ACC112 (cell line): ENCODE measurements around the gene KITLG.
"Not testable (repeated sequence)": the region's sequence is repeated elsewhere in the genome, so short reads cannot be mapped to it uniquely, and the experiment has no call there.

ENCODE experiments used
- H2AFZ ChIP-seq: fragments of 200-600 bp; sonication (generic); one replicate; pipeline ENCODE4 v1.6.0; 2017; ENCODE audit warnings: antibody characterized with exemption, low read length; ENCODE audit not compliant: unreplicated experiment
- H3K27ac ChIP-seq: fragments of 200-600 bp; sonication (generic); 2 replicates; pipeline ENCODE4 v1.5.1; 2014; ENCODE audit warnings: low read depth, mild to moderate bottlenecking, antibody characterized with exemption, low read length, moderate library complexity
- H3K27me3 ChIP-seq: fragments of 200-600 bp; sonication (generic); 2 replicates; pipeline ENCODE4 v1.6.1; 2014; ENCODE audit warnings: mild to moderate bottlenecking, antibody characterized with exemption, low read length, moderate library complexity, mixed read lengths; ENCODE audit not compliant: insufficient read depth
- H3K36me3 ChIP-seq: fragments of 200-600 bp; sonication (generic); 2 replicates; pipeline ENCODE4 v1.6.1; 2016; ENCODE audit warnings: mild to moderate bottlenecking, antibody characterized with exemption, low read length, moderate library complexity, mixed read lengths; ENCODE audit not compliant: insufficient read depth
- H3K4me1 ChIP-seq: fragments of 200-600 bp; sonication (generic); one replicate; pipeline ENCODE4 v1.6.1; 2016; ENCODE audit warnings: low read length, mixed read lengths; ENCODE audit not compliant: insufficient read depth, unreplicated experiment, control insufficient read depth
- H3K4me3 ChIP-seq: fragments of 200-600 bp; sonication (generic); 2 replicates; pipeline ENCODE4 v1.5.1; 2014; ENCODE audit warnings: mild to moderate bottlenecking, low read depth, low read length
- H3K79me2 ChIP-seq: fragments of 200-600 bp; sonication (generic); one replicate; pipeline ENCODE4 v1.6.0; 2016; ENCODE audit warnings: low read length; ENCODE audit not compliant: control insufficient read depth, unreplicated experiment, insufficient read depth

KITLG gene

GRCh38 chr12:88559772-88560171, 20.5 kb downstream of the KITLG start:
- Histone ChIP-seq H3K79me2 (peaks cover 35% of the 10 kb centered on the region), H3K27me3 (no peaks in the 10 kb centered on the region), H2AFZ (no peak overlapping the region), H3K27ac (no peak overlapping the region), H3K36me3 (no peaks in the 10 kb centered on the region), H3K4me3 (no peak overlapping the region), H3K4me1 (peaks cover 31% of the 10 kb centered on the region)

GRCh38 chr12:88559199-88559598, 21.1 kb downstream of the KITLG start:
- Histone ChIP-seq H3K4me1 (peaks cover 31% of the 10 kb centered on the region), H3K27ac (no peak overlapping the region)

GRCh38 chr12:88558340-88558867, 21.9 kb downstream of the KITLG start:
- no peak overlapping the region for H3K4me3 ChIP-seq
- peaks cover 31% of the 10 kb centered on the region for H3K4me1 ChIP-seq
- H3K79me2 ChIP-seq = peaks cover 29% of the 10 kb centered on the region
- no peaks in the 10 kb centered on the region for H3K36me3 ChIP-seq
- H3K27me3 ChIP-seq = no peaks in the 10 kb centered on the region
- H2AFZ ChIP-seq = no peak overlapping the region
- H3K27ac ChIP-seq = no peak overlapping the region

More at GRCh38 chr12:88559199-88559598, 21.1 kb downstream of the KITLG start:
- Histone ChIP-seq H3K27me3 (no peaks in the 10 kb centered on the region), H3K79me2 (peaks cover 32% of the 10 kb centered on the region), H3K36me3 (no peaks in the 10 kb centered on the region), H2AFZ (no peak overlapping the region), H3K4me3 (no peak overlapping the region)

- H3K27me3 ChIP-seq = no peaks in the 10 kb centered on the region
- H3K27ac ChIP-seq = no peak overlapping the region
- peaks cover 25% of the 10 kb centered on the region for H3K79me2 ChIP-seq
- no peak overlapping the region for H3K4me3 ChIP-seq
- H3K4me1 ChIP-seq = peaks cover 36% of the 10 kb centered on the region
- H3K36me3 ChIP-seq = no peaks in the 10 kb centered on the region
- no peak overlapping the region for H2AFZ ChIP-seq
Measured at GRCh38 chr12:88556213-88556774, 24.0 kb downstream of the KITLG start.

GRCh38 chr12:88553941-88554658, 26.2 kb downstream of the KITLG start:
- Histone ChIP-seq H3K36me3 (no peaks in the 10 kb centered on the region), H3K4me1 (peaks cover 36% of the 10 kb centered on the region), H2AFZ (no peak overlapping the region), H3K27ac (peak overlapping the region; percentile 80), H3K79me2 (peaks cover 31% of the 10 kb centered on the region), H3K4me3 (peak overlapping the region; percentile 19), H3K27me3 (no peaks in the 10 kb centered on the region)

- Histone ChIP-seq H3K27ac (peak overlapping the region; percentile 80), H3K36me3 (no peaks in the 10 kb centered on the region), H3K79me2 (peaks cover 42% of the 10 kb centered on the region), H2AFZ (no peak overlapping the region), H3K27me3 (no peaks in the 10 kb centered on the region), H3K4me1 (peaks cover 39% of the 10 kb centered on the region), H3K4me3 (0 out of 2 replicates have a peak overlapping the region, but pooled peaks have one; percentile 1)
Measured at GRCh38 chr12:88552610-88553079, 27.6 kb downstream of the KITLG start.

- peaks cover 56% of the 10 kb centered on the region for H3K4me1 ChIP-seq
- peaks cover 3% of the 10 kb centered on the region; the same call in 1 of the 2 replicates for H3K36me3 ChIP-seq
- no peak overlapping the region for H3K27ac ChIP-seq
- H3K4me3 ChIP-seq = no peak overlapping the region
- no peak overlapping the region for H2AFZ ChIP-seq
- H3K27me3 ChIP-seq = no peaks in the 10 kb centered on the region
- H3K79me2 ChIP-seq = peaks cover 39% of the 10 kb centered on the region
Measured at GRCh38 chr12:88549929-88550328, 30.3 kb downstream of the KITLG start.

GRCh38 chr12:88547949-88548348, 32.3 kb downstream of the KITLG start:
- not testable (repeated sequence) for H3K27me3 ChIP-seq, H3K27ac ChIP-seq, H3K4me3 ChIP-seq, H2AFZ ChIP-seq
- Histone ChIP-seq H3K36me3 (peaks cover 16% of the 10 kb centered on the region), H3K79me2 (peaks cover 39% of the 10 kb centered on the region), H3K4me1 (peaks cover 36% of the 10 kb centered on the region)

GRCh38 chr12:88546853-88547252, 33.4 kb downstream of the KITLG start:
- Histone ChIP-seq H3K36me3 (peaks cover 16% of the 10 kb centered on the region), H3K4me1 (peaks cover 27% of the 10 kb centered on the region), H2AFZ (no peak overlapping the region), H3K4me3 (no peak overlapping the region), H3K27me3 (no peaks in the 10 kb centered on the region), H3K79me2 (peaks cover 33% of the 10 kb centered on the region), H3K27ac (0 out of 2 replicates have a peak overlapping the region, but pooled peaks have one; percentile 15)

GRCh38 chr12:88546226-88546625, 34.0 kb downstream of the KITLG start:
- Histone ChIP-seq H2AFZ (no peak overlapping the region), H3K4me1 (peaks cover 23% of the 10 kb centered on the region), H3K4me3 (no peak overlapping the region), H3K27ac (no peak overlapping the region), H3K27me3 (no peaks in the 10 kb centered on the region), H3K36me3 (peaks cover 20% of the 10 kb centered on the region), H3K79me2 (peaks cover 29% of the 10 kb centered on the region)
